Kidney (tissue), 14 donors: Measurements from ENCODE around the gene NAP1L5. TPM values are rescaled to one million over a fixed set of nuclear protein-coding genes. Genes with fewer than 3 reads are reported as not detected.

Source experiments
- DNase-seq, 5 donors: peaks; one replicate each; pipeline ENCODE4 v3.0.0-alpha.2; 2013 to 2020
- FAIRE-seq: peaks from 2 replicates; lab custom pipeline; 2012; peaks lifted over from hg19 to GRCh38; lab: Jason Lieb, UNC
- H3K27ac ChIP-seq, 2 donors: one replicate each; pipeline ENCODE4 v1.7.0; 2013; ENCODE audit warnings: low read depth in 2 of 2, low read length in 2 of 2, inconsistent platforms in 1 of 2
- H3K27me3 ChIP-seq: one replicate; pipeline ENCODE4 v1.7.1; 2013; ENCODE audit warnings: low read length, inconsistent platforms; ENCODE audit not compliant: control insufficient read depth, insufficient read depth
- H3K36me3 ChIP-seq, 3 donors: one replicate each; pipeline versions ENCODE4 v1.7.0 to v1.7.1; 2013; ENCODE audit warnings: low read length in 3 of 3, control low read depth in 1 of 3, inconsistent platforms in 1 of 3; ENCODE audit not compliant: insufficient read depth in 3 of 3, control insufficient read depth in 2 of 3
- H3K4me1 ChIP-seq, 3 donors: one replicate each; pipeline versions ENCODE4 v1.7.0 to v1.7.1; 2013; ENCODE audit warnings: low read length in 3 of 3, inconsistent platforms in 1 of 3, low read depth in 1 of 3; ENCODE audit not compliant: control insufficient read depth in 2 of 3, insufficient read depth in 2 of 3
- H3K4me3 ChIP-seq, 3 donors: one replicate each; pipeline versions ENCODE4 v1.7.0 to v1.8.1; 2013; ENCODE audit warnings: low read length in 3 of 3, control low read depth in 1 of 3, inconsistent platforms in 1 of 3
- H3K9ac ChIP-seq, 3 donors: one replicate each; pipeline versions ENCODE4 v1.7.0 to v1.7.1; 2013; ENCODE audit warnings: low read length in 3 of 3, control low read depth in 1 of 3, inconsistent platforms in 1 of 3
- H3K9me3 ChIP-seq, 3 donors: one replicate each; pipeline versions ENCODE4 v1.7.0 to v1.7.1; 2013; ENCODE audit warnings: low read length in 3 of 3, control low read depth in 1 of 3, inconsistent platforms in 1 of 3; ENCODE audit not compliant: control insufficient read depth in 2 of 3, insufficient read depth in 1 of 3
- intact Hi-C: fragments of 100-400 bp; cut with DNase I; formaldehyde crosslinking; loops from one replicate; pipeline ENCODE4 v1.11.1; 2022
- polyA plus RNA-seq: library from polyadenylated mRNA; stranded (reverse); fragments of 350-450 nt; fragmentation: Illumina TruSeq; extraction: RNeasy Lipid Tissue Mini Kit (QIAGEN cat#74804); gene quantifications from one replicate; pipeline ENCODE4 v1.2.3, GENCODE V29; 2014; ENCODE audit warnings: low read depth, low replicate concordance; ENCODE audit not compliant: insufficient read depth
- total RNA-seq: library from RNA; stranded (reverse); fragmentation: NEBNext Ultra II Directional; extraction: Animal tissue kit (Norgen Biotek cat#: 25700); gene quantifications from one replicate; pipeline ENCODE4 v1.2.1, GENCODE V29; 2021
- TF ChIP-seq, protein P1 (sequence below): IDR thresholded peaks from 3 replicates; pipeline ENCODE4 v1.5.1; 2012; ENCODE audit warnings: mild to moderate bottlenecking, moderate library complexity, borderline replicate concordance; ENCODE audit not compliant: insufficient read depth; ENCODE audit errors: extremely low read depth
- donor health status: control.
- donor health status: control.
- donor health status: control.
- donor health status: control.
- donor health status: control.
- donor health status: DM: yes; HTN: yes; CAD: no.
- donor health status: Normal renal cell carcinoma (clear cell type).

NAP1L5 gene
- total and polyA plus RNA-seq, 2 donors from 2014 or later, result 5.9 to 12.4 TPM

DNA sequence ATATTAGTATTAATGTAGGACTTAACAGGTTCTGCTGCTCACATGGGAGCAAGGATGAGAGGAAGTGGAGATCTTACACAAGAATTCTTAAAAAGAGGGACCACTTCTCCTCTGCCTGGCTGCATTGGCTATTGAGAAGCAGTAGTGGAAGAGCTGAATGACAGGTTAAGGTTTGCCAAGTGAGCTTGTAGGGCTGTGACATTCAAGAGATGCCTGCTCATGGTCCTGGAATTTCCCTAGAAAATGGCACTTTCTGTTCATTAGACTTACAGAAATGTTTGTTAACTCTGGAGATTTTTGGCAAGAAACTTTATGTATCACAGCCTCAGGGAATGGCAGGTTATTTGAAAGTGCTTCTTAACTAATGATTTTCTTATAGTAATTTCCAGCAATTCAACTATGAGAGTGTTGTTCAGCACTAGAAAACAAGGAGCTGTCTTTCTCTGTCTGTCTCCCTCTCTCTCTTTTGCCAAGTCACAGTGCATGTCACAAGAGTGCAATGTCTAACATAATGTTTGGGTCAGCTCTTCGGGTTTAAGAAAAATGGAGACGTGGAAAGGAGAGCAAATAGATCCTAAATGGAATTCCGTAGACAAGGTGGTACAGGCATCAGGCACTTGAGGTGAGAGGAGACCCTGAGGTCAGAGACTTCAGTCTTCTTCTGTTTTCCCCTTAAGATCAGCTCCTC, 8.3 kb upstream of the NAP1L5 start:
- TF ChIP-seq, protein P1, sequence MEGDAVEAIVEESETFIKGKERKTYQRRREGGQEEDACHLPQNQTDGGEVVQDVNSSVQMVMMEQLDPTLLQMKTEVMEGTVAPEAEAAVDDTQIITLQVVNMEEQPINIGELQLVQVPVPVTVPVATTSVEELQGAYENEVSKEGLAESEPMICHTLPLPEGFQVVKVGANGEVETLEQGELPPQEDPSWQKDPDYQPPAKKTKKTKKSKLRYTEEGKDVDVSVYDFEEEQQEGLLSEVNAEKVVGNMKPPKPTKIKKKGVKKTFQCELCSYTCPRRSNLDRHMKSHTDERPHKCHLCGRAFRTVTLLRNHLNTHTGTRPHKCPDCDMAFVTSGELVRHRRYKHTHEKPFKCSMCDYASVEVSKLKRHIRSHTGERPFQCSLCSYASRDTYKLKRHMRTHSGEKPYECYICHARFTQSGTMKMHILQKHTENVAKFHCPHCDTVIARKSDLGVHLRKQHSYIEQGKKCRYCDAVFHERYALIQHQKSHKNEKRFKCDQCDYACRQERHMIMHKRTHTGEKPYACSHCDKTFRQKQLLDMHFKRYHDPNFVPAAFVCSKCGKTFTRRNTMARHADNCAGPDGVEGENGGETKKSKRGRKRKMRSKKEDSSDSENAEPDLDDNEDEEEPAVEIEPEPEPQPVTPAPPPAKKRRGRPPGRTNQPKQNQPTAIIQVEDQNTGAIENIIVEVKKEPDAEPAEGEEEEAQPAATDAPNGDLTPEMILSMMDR, result no peak
- no peak for FAIRE-seq
- Histone ChIP-seq H3K4me3 (no peak overlapping the region), H3K9me3 (no peaks in the 10 kb centered on the region), H3K27me3 (no peaks in the 10 kb centered on the region), H3K27ac (no peak overlapping the region), H3K36me3 (peaks cover 0 to 3% (median 0%) of the 10 kb centered on the region in 3 donors), H3K9ac (no peak overlapping the region), H3K4me1 (peaks cover 0 to 2% (median 0%) of the 10 kb centered on the region in 3 donors)
- intact Hi-C loops, result loop anchor here (10.0 kb wide), 1 partner anchor 319 kb away; no protein-coding TSS in a partner anchor
- DNase-seq, result no peak

GRCh38 chr4:88705223-88705622, 7.6 kb upstream of the NAP1L5 start:
- TF ChIP-seq, protein P1, result no peak
- FAIRE-seq (no peak), DNase-seq (no peak)
- intact Hi-C loops, result loop anchor here (10.0 kb wide), 1 partner anchor 320 kb away; no protein-coding TSS in a partner anchor
- H3K36me3 ChIP-seq, result peaks cover 0 to 3% (median 0%) of the 10 kb centered on the region in 3 donors
- no peak overlapping the region for H3K9ac ChIP-seq
- no peak overlapping the region for H3K27ac ChIP-seq
- no peaks in the 10 kb centered on the region for H3K27me3 ChIP-seq
- H3K9me3 ChIP-seq, result no peaks in the 10 kb centered on the region
- no peak overlapping the region for H3K4me3 ChIP-seq
- H3K4me1 ChIP-seq, result peaks cover 0 to 2% (median 0%) of the 10 kb centered on the region in 3 donors

DNA sequence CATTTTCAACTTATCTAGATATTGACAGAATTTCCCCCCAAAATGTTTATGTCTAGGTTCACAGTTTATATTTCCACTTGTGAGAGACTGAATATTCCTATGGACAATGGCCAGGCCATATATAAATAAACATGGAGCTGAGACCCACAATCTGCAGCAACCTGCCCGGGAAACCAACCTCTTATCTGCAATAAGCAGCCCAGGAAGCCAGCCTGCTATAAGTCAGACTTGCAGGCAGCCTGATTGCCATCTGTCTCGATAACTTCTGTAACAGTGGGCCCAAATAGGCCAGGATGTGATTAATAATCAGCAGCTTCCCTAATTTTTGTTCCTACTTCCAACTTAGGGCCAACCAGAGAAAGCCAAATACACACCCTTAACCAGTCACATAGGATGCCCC, 5.2 kb upstream of the NAP1L5 start:
- intact Hi-C loops, result loop anchor here (10.0 kb wide), 1 partner anchor 322 kb away; no protein-coding TSS in a partner anchor
- Histone ChIP-seq H3K27me3 (no peaks in the 10 kb centered on the region), H3K4me3 (no peak overlapping the region), H3K9ac (no peak overlapping the region), H3K9me3 (no peaks in the 10 kb centered on the region), H3K4me1 (peaks cover 0 to 2% (median 0%) of the 10 kb centered on the region in 3 donors), H3K27ac (no peak overlapping the region), H3K36me3 (peaks cover 0 to 3% (median 0%) of the 10 kb centered on the region in 3 donors)
- TF ChIP-seq, protein P1, result no peak
- no peak for DNase-seq
- FAIRE-seq, result no peak
